Testis (tissue), 3 donors: ENCODE results near the gene TFG. TPM values are rescaled to one million over a fixed set of nuclear protein-coding genes. Genes with fewer than 3 reads are reported as not detected.

Experiments
- DNase-seq: peaks from one replicate; pipeline ENCODE4 v3.0.0-alpha.2; 2019
- H3K27ac ChIP-seq, 2 donors: fragments of 200-600 bp; sonication (generic); one replicate each; pipeline ENCODE4 v1.5.1; 2019
- H3K27me3 ChIP-seq: fragments of 200-600 bp; sonication (generic); one replicate; pipeline ENCODE4 v1.5.1; 2019
- H3K36me3 ChIP-seq: fragments of 200-600 bp; sonication (generic); one replicate; pipeline ENCODE4 v1.5.1; 2017; ENCODE audit warnings: low read depth; ENCODE audit errors: missing control alignments
- H3K4me1 ChIP-seq: fragments of 200-600 bp; sonication (generic); one replicate; pipeline ENCODE4 v1.5.1; 2019
- H3K4me3 ChIP-seq, 2 donors: fragments of 200-600 bp; sonication (generic); one replicate each; pipeline ENCODE4 v1.5.1; 2017 to 2019
- H3K9me3 ChIP-seq: fragments of 200-600 bp; sonication (generic); one replicate; pipeline ENCODE4 v1.5.1; 2017
- POLR2A ChIP-seq: fragments of 450-650 bp; IDR thresholded peaks from one replicate; pipeline ENCODE4 v1.6.1; 2017; ENCODE audit warnings: antibody characterized with exemption, mild to moderate bottlenecking, moderate library complexity
- WGBS, 2 donors: methylation state at CpG; one replicate each; pipeline ENCODE4 v1.1.5; 2018; 5-methylcytosine and 5-hydroxymethylcytosine counted together
- intact Hi-C: fragments of 100-400 bp; cut with DNase I; formaldehyde crosslinking; loops from one replicate; pipeline ENCODE4 v1.15.1; 2023; ENCODE audit warnings: low total_unique reads
- polyA plus RNA-seq: library from polyadenylated mRNA; stranded (reverse); fragments of 350-450 nt; fragmentation: Illumina TruSeq; extraction: RNeasy Lipid Tissue Mini Kit (QIAGEN cat#74804); gene quantifications from one replicate; pipeline ENCODE4 v1.2.3, GENCODE V29; 2014; ENCODE audit warnings: low read depth, low replicate concordance; ENCODE audit not compliant: insufficient read depth
- total RNA-seq, 2 donors: library from RNA; depleted of rRNA; stranded (reverse); fragments of >200 nt; gene quantifications; one replicate each; pipeline ENCODE4 v1.2.3, GENCODE V29; 2016
- TF ChIP-seq, protein P1 (sequence below), 3 experiments: fragments of 450-650 bp in 2 of 3; fragments of 200-600 bp in 1 of 3; sonication (generic) in 1 of 3; IDR thresholded peaks; one replicate each; pipeline ENCODE4 v1.5.1; 2016 to 2019; ENCODE audit warnings: antibody characterized with exemption in 3 of 3, mild to moderate bottlenecking in 2 of 3, moderate library complexity in 1 of 3

The TFG gene
- total and polyA plus RNA-seq, 3 donors from 2014 or later, result 107 to 116 (median 107) TPM

DNA sequence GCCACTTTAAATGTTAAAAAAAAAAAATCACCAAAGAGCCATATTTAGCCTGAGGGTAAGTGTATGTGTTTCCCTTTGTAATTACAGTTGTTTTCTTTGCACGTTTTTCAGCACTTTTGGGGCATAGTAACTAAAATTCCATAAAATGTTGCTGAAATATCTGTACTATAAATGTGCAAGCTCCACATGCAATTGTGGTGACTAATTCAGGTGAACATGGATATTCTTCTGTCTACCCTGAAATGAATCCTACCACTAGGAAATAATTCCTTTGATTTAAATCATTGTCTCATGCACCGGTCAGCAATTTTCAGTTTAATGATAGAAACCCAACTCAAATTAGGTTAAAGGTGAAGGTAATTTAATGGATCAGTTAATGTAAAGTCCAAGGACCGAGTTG, 13.1 kb upstream of the TFG start:
- H3K9me3 ChIP-seq, result no peaks in the 10 kb centered on the region

DNA sequence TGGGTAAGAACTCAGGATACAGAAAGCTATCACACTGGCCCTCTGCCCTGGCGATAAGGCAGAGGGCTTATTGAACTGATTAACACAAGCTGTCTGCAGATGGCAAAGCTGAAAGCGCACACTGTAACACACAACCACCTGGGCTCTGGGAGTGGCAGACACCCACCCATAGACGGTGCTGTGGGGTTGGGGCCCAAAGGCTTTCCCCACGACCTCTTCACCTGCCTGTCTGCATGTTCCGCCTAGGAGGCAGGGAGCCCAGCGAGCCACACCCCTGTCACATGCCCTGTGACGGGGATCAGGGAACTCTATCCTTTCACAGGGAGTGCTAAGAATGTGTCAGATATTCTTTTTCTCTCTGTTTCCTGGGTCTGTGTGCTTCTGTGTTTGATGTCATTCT, 12.1 kb upstream of the TFG start:
- Histone ChIP-seq H3K9me3 (no peaks in the 10 kb centered on the region), H3K36me3 (no peaks in the 10 kb centered on the region), H3K4me1 (no peaks in the 10 kb centered on the region), H3K4me3 (no peak overlapping the region), H3K27me3 (no peaks in the 10 kb centered on the region), H3K27ac (no peak overlapping the region)
- 84 to 90% methylated on average over 7 of the region's 7 CpGs for WGBS, 2 donors
- TF ChIP-seq POLR2A, result no peak
- TF ChIP-seq, protein P1, sequence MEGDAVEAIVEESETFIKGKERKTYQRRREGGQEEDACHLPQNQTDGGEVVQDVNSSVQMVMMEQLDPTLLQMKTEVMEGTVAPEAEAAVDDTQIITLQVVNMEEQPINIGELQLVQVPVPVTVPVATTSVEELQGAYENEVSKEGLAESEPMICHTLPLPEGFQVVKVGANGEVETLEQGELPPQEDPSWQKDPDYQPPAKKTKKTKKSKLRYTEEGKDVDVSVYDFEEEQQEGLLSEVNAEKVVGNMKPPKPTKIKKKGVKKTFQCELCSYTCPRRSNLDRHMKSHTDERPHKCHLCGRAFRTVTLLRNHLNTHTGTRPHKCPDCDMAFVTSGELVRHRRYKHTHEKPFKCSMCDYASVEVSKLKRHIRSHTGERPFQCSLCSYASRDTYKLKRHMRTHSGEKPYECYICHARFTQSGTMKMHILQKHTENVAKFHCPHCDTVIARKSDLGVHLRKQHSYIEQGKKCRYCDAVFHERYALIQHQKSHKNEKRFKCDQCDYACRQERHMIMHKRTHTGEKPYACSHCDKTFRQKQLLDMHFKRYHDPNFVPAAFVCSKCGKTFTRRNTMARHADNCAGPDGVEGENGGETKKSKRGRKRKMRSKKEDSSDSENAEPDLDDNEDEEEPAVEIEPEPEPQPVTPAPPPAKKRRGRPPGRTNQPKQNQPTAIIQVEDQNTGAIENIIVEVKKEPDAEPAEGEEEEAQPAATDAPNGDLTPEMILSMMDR (IDR thresholded peaks at IDR 0.05), result no peak
- no peak for DNase-seq
- intact Hi-C loops, result no loop called here

More for the DNA sequence above, 13.1 kb upstream of the TFG start:
- WGBS, 2 donors, result 79% methylated on average over 3 of the region's 3 CpGs
- Histone ChIP-seq H3K36me3 (no peaks in the 10 kb centered on the region), H3K4me1 (no peaks in the 10 kb centered on the region), H3K4me3 (no peak overlapping the region), H3K27ac (no peak overlapping the region), H3K27me3 (no peaks in the 10 kb centered on the region)
- no peak for DNase-seq
- TF ChIP-seq, protein P1 (IDR thresholded peaks at IDR 0.05), result no peak
- no peak for TF ChIP-seq POLR2A
- intact Hi-C loops, result no loop called here

DNA sequence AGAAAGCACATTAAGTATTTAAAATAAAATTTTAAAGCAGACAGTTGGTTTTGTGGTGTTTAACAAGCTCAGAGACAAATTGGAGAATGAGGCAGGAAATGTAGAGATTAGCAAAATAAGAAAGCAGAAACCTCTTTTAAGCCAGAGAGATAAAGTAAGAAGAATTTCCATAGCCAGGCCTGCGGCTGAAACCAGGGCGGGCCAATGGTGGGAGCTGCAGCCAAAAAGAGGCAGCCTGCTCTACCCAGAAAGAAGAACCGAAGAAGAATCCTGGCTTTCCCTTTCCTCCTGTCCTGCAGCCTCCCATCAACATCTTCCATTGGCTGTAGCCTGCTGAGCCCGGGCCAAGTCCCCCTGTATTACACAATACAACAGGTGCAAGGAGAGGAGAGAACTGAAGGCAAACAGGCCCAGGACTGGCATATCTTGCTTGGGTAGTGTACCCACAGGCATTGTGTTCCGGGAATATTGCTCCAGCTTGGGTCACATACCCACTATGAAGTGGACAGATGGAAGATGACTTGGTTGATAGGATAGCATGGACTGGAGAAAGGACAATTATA, 11.5 kb upstream of the TFG start:
- H3K9me3 ChIP-seq, result no peaks in the 10 kb centered on the region
- 77 to 82% methylated on average over 5 of the region's 5 CpGs for WGBS, 2 donors
- no peaks in the 10 kb centered on the region for H3K36me3 ChIP-seq
- TF ChIP-seq POLR2A, result no peak
- TF ChIP-seq, protein P1 (IDR thresholded peaks at IDR 0.05), result no peak
- no peaks in the 10 kb centered on the region for H3K27me3 ChIP-seq
- intact Hi-C loops, result no loop called here
- H3K4me1 ChIP-seq, result no peaks in the 10 kb centered on the region
- no peak for DNase-seq
- H3K27ac ChIP-seq, result no peak overlapping the region
- no peak overlapping the region for H3K4me3 ChIP-seq

DNA sequence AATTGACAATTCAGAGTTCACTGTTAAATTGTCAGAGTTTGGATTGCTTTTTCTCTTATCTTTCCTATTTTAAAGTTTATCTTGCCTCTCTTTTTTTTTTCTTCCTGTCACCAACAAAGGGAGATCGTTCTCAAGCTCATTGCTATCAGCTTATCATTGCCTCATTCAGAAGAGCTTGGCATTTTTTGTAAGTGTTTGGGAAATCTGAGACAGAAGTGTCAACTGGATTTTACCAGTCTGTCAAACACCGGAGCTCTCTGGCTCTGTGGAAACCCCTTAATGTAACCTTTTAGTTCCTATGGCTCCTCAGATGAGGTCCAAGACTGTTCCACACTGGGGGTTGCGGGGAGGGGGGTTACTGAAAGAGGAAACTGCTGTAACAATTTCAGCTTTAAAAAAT, 10.6 kb upstream of the TFG start:
- WGBS, 2 donors, result 58 to 67% methylated on average over 3 of the region's 3 CpGs
- no peaks in the 10 kb centered on the region for H3K36me3 ChIP-seq
- no peak overlapping the region for H3K4me3 ChIP-seq
- H3K27ac ChIP-seq, result no peak overlapping the region
- no peak for TF ChIP-seq POLR2A
- TF ChIP-seq, protein P1 (IDR thresholded peaks at IDR 0.05), result no peak
- no peaks in the 10 kb centered on the region for H3K27me3 ChIP-seq
- intact Hi-C loops, result no loop called here
- no peaks in the 10 kb centered on the region for H3K9me3 ChIP-seq
- H3K4me1 ChIP-seq, result no peaks in the 10 kb centered on the region
- no peak for DNase-seq

DNA sequence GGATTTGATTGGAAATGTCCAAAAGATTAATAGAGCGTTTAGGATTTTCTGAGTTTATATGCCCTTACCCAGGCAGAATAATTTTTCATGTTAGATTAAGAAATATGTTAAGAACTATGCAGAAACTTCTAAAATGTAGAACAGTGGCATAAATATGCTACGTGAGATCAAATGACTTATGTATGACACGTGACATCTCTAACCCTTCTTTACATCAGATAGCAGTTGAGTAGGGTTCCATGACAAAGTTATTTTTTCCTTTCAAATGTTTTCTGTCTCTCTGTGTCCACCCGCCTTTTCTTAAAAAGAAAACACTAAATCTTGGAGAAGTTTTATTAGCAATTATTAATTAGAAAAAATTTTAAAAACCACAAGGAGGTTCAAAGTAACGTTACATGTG, 8.6 kb upstream of the TFG start:
- DNase-seq, result no peak
- no peaks in the 10 kb centered on the region for H3K9me3 ChIP-seq
- no peak for TF ChIP-seq POLR2A
- TF ChIP-seq, protein P1 (IDR thresholded peaks at IDR 0.05), result no peak
- H3K4me3 ChIP-seq, result no peak overlapping the region
- no peaks in the 10 kb centered on the region for H3K27me3 ChIP-seq
- no peaks in the 10 kb centered on the region for H3K4me1 ChIP-seq
- WGBS, 2 donors, result 88 to 89% methylated on average over 5 of the region's 5 CpGs
- intact Hi-C loops, result no loop called here
- no peaks in the 10 kb centered on the region for H3K36me3 ChIP-seq
- no peak overlapping the region for H3K27ac ChIP-seq
